ENCODE data around the gene RPL41. TPM values are rescaled to one million over a fixed set of nuclear protein-coding genes. Genes with fewer than 3 reads are reported as not detected.

Gene RPL41
- total and polyA plus RNA-seq, 7 donors, result 1,926 to 9,845 (median 5,407) TPM

- 0% methylated on average over 20 of the region's 20 CpGs for WGBS, 2 donors
- Histone ChIP-seq H3K9me3 (no peaks in the 10 kb centered on the region), H3K4me1 (peaks cover 0 to 46% (median 32%) of the 10 kb centered on the region in 4 donors), H3K4me3 (peak overlapping the region; percentile 76 to 83 (median 80)), H3K27ac (peak overlapping the region; percentile 95 to 98 (median 96)), H3K36me3 (peaks cover 31 to 33% (median 33%) of the 10 kb centered on the region in 4 donors), H3K27me3 (no peaks in the 10 kb centered on the region)
- no peak for TF ChIP-seq EP300 (IDR thresholded peaks at IDR 0.05)
- no peak for TF ChIP-seq POLR2A (IDR thresholded peaks at IDR 0.05)
- TF ChIP-seq POLR2AphosphoS5 (IDR thresholded peaks at IDR 0.05), result no peak
- TF ChIP-seq, protein P1, sequence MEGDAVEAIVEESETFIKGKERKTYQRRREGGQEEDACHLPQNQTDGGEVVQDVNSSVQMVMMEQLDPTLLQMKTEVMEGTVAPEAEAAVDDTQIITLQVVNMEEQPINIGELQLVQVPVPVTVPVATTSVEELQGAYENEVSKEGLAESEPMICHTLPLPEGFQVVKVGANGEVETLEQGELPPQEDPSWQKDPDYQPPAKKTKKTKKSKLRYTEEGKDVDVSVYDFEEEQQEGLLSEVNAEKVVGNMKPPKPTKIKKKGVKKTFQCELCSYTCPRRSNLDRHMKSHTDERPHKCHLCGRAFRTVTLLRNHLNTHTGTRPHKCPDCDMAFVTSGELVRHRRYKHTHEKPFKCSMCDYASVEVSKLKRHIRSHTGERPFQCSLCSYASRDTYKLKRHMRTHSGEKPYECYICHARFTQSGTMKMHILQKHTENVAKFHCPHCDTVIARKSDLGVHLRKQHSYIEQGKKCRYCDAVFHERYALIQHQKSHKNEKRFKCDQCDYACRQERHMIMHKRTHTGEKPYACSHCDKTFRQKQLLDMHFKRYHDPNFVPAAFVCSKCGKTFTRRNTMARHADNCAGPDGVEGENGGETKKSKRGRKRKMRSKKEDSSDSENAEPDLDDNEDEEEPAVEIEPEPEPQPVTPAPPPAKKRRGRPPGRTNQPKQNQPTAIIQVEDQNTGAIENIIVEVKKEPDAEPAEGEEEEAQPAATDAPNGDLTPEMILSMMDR (IDR thresholded peaks at IDR 0.05), result no peak
- intact Hi-C loops (cut with DNase I), result loop anchor here (1.0 to 10.0 kb wide), 3 partner anchors 22 to 336 kb away; partner anchors contain the start of genes SMARCC2 and SPRYD4
- DNase-seq, result peak; percentile 76
Observed at GRCh38 chr12:56128670-56129205, 12.3 kb downstream of the RPL41 start.

DNA sequence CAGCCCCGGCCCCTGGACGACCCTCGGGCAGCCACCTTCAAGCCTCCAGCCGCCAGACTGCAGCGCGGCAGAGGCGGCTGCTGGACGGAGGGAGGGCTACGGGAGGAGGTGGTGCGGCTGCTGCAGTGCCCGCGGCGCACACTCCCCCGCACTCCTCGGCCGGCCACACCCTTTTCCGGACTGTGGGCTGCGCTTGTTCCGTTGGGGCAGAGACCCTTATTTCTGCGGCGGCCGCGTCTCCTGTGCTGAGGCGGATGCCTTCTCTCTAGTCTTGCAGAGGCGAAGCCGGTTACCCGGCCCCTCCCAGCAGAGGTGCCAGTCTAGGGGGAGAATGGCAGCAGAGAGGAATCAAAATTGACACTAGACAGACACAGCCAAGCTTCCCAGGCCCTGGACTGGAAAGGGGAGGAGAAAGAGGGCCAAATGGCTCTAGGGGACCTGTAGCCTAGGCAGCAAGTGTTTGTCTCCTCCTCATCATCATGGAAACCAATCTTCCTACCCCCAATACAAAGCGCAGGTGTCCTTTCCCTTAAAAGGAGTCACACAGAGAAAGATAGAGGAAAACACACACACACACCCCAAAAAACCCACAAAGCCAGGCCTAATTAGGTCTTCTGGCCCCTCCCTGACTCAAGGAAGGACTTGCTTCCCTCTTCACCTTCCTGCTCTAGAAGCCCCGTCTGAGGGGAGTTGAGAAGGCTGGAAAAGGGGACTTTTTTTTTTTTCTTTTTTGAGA, 12.9 kb downstream of the RPL41 start:
- peak; percentile 88 for DNase-seq
- Histone ChIP-seq H3K36me3 (peaks cover 34 to 40% (median 39%) of the 10 kb centered on the region in 4 donors), H3K27me3 (no peaks in the 10 kb centered on the region), H3K9me3 (no peaks in the 10 kb centered on the region), H3K27ac (peak overlapping the region; percentile 95 to 98 (median 96)), H3K4me1 (peaks cover 0 to 46% (median 32%) of the 10 kb centered on the region in 4 donors), H3K4me3 (peak overlapping the region; percentile 76 to 83 (median 80))
- 1% methylated on average over 29 of the region's 29 CpGs for WGBS, 2 donors
- intact Hi-C loops (cut with DNase I), result loop anchor here (2.0 to 10.0 kb wide), 2 partner anchors 21 to 335 kb away; partner anchors contain the start of gene SPRYD4
- TF ChIP-seq, protein P1 (IDR thresholded peaks at IDR 0.05), result no peak
- no peak for TF ChIP-seq EP300 (IDR thresholded peaks at IDR 0.05)
- peak; percentile 48 to 54 for TF ChIP-seq POLR2A (IDR thresholded peaks at IDR 0.05)
- TF ChIP-seq POLR2AphosphoS5 (IDR thresholded peaks at IDR 0.05), result peak; percentile 44 to 86 (median 64)

DNA sequence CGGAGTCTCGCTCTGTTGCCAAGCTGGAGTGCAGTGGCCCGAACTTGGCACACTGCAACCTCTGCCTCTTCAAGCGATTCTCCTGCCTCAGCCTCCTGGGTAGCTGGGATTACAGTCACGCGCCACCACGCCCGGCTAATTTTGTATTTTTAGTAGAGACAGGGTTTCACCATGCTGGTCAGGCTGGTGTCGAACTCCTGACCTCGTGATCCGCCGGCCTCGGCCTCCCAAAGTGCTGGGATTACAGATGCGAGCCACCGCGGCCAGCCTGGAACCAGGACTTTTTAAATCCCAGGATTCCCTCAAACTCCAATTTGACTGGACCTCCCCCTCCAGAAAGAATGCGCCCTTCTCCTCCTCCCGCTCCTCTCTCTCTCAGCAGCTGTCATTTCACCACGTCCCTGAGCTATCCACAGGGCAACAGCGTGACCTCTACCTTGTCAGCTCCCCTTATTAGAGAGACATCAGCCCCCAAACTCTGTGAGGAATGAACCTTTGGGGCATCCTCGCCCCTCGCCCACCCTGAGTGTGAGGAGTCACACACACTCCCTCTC, 13.6 kb downstream of the RPL41 start:
- peak overlapping the region in 3 of 4 donors; percentile 76 to 82 (median 79) for H3K4me3 ChIP-seq
- peaks cover 0 to 46% (median 32%) of the 10 kb centered on the region in 4 donors for H3K4me1 ChIP-seq
- no peaks in the 10 kb centered on the region for H3K27me3 ChIP-seq
- H3K9me3 ChIP-seq, result no peaks in the 10 kb centered on the region
- WGBS, 2 donors, result 60 to 65% methylated on average over 22 of the region's 22 CpGs
- no peak for DNase-seq
- intact Hi-C loops (cut with DNase I), result loop anchor here (2.0 to 10.0 kb wide), 2 partner anchors 21 to 335 kb away; partner anchors contain the start of gene SPRYD4
- H3K36me3 ChIP-seq, result peaks cover 39 to 46% (median 45%) of the 10 kb centered on the region in 4 donors
- no peak for TF ChIP-seq POLR2AphosphoS5 (IDR thresholded peaks at IDR 0.05)
- H3K27ac ChIP-seq, result peak overlapping the region; percentile 95 to 98 (median 96)

DNA sequence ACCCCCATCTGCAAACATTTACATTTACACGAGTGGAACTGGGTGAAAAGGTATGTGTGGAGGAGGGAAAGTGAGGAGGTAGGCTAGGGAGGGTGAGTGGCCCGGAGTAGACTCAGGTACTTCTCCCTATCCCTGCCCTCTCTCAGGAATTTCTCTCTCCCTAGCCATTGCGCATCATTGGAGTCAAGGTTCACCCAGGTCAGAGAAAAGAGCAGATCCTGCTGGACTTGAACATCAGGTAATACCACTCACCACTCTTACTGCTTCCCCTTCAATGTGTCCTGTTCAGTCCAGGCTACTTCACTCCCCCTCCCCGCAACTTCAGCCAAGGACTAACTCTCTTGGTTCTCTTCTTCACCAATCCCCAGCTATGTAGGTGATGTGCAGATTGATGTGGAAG, 14.4 kb downstream of the RPL41 start:
- no peak overlapping the region for H3K4me3 ChIP-seq
- intact Hi-C loops (cut with DNase I), result no loop called here
- peaks cover 0 to 38% (median 28%) of the 10 kb centered on the region in 4 donors for H3K4me1 ChIP-seq
- H3K9me3 ChIP-seq, result no peaks in the 10 kb centered on the region
- WGBS, 2 donors, result 78 to 88% methylated on average over 4 of the region's 4 CpGs
- no peaks in the 10 kb centered on the region for H3K27me3 ChIP-seq
- no peak for TF ChIP-seq POLR2A (IDR thresholded peaks at IDR 0.05)
- no peak for TF ChIP-seq POLR2AphosphoS5 (IDR thresholded peaks at IDR 0.05)
- no peak for TF ChIP-seq EP300 (IDR thresholded peaks at IDR 0.05)
- TF ChIP-seq, protein P1 (IDR thresholded peaks at IDR 0.05), result no peak
- peaks cover 39 to 55% (median 49%) of the 10 kb centered on the region in 4 donors for H3K36me3 ChIP-seq
- peak overlapping the region in 3 of 4 donors; percentile 95 to 98 (median 97) for H3K27ac ChIP-seq
- no peak for DNase-seq

DNA sequence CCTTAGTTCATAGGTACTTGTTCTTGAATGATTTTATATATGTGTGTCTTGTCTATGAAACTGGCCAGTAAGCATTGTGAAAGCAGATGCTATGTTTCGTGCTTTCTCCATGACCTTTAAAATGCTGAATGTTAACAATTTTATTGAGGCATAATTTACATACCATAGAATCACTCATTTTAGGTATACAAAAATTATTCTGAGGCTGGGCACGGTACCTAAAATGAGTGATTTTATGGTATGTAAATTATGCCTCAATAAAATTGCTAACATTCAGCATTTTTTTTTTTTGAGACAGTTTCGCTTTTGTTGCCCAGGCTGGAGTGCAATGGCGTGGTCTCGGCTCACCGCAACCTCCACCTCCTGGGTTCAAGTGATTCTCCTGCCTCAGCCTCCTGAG, 18.5 kb downstream of the RPL41 start:
- DNase-seq, result no peak
- 92% methylated on average over 6 of the region's 6 CpGs for WGBS, 2 donors
- intact Hi-C loops (cut with DNase I), result no loop called here
- H3K27ac ChIP-seq, result no peak overlapping the region
- TF ChIP-seq POLR2A (IDR thresholded peaks at IDR 0.05) (no peak), POLR2AphosphoS5 (IDR thresholded peaks at IDR 0.05) (no peak), EP300 (IDR thresholded peaks at IDR 0.05) (no peak)
- TF ChIP-seq, protein P1 (IDR thresholded peaks at IDR 0.05), result no peak
- H3K36me3 ChIP-seq, result peaks cover 64 to 95% (median 80%) of the 10 kb centered on the region in 4 donors
- H3K4me1 ChIP-seq, result peaks cover 0 to 10% (median 6%) of the 10 kb centered on the region in 4 donors
- no peaks in the 10 kb centered on the region for H3K27me3 ChIP-seq
- no peaks in the 10 kb centered on the region for H3K9me3 ChIP-seq
- no peak overlapping the region for H3K4me3 ChIP-seq

All from sigmoid colon (tissue), 7 donors.